Measurements from ENCODE around the gene SYVN1. TPM values are rescaled to one million over a fixed set of nuclear protein-coding genes. Genes with fewer than 3 reads are reported as not detected.

SYVN1 gene
- total RNA-seq, 4 donors from 2014 or later = 19.0 to 38.7 (median 26.0) TPM

- no peaks in the 10 kb centered on the region for H3K9me3 ChIP-seq
- H3K4me3 ChIP-seq = no peak overlapping the region
- TF ChIP-seq CTCF (IDR thresholded peaks at IDR 0.05) (no peak), POLR2A (IDR thresholded peaks at IDR 0.05) (no peak), POLR2AphosphoS5 (IDR thresholded peaks at IDR 0.05) (no peak), EP300 (IDR thresholded peaks at IDR 0.05) (no peak)
- ATAC-seq = no peak
- no peaks in the 10 kb centered on the region for H3K27me3 ChIP-seq
- H3K4me1 ChIP-seq = peaks cover 0 to 36% (median 11%) of the 10 kb centered on the region in 3 donors
- H3K27ac ChIP-seq = no peak overlapping the region
- H3K36me3 ChIP-seq = peaks cover 0 to 73% of the 10 kb centered on the region in 2 donors
- WGBS, 2 donors (ENCODE audit: low coverage in 1 of 2) = 75 to 82% methylated on average over 3 to 6 of the region's 19 CpGs
Measured at GRCh38 chr11:65130631-65131416, 3.5 kb downstream of the SYVN1 start.

GRCh38 chr11:65129649-65130441, 4.5 kb downstream of the SYVN1 start:
- 67% methylated on average over 1 of the region's 13 CpGs; no CpG with 5 or more reads in 1 of the 2 donors for WGBS, 2 donors (ENCODE audit: low coverage in 1 of 2)
- Histone ChIP-seq H3K27me3 (no peaks in the 10 kb centered on the region), H3K9me3 (no peaks in the 10 kb centered on the region), H3K4me3 (no peak overlapping the region), H3K27ac (no peak overlapping the region), H3K4me1 (peaks cover 0 to 29% (median 11%) of the 10 kb centered on the region in 3 donors), H3K36me3 (peaks cover 0 to 83% of the 10 kb centered on the region in 2 donors)
- ATAC-seq = no peak
- no peak for TF ChIP-seq CTCF (IDR thresholded peaks at IDR 0.05)
- no peak for TF ChIP-seq POLR2A (IDR thresholded peaks at IDR 0.05)
- no peak for TF ChIP-seq POLR2AphosphoS5 (IDR thresholded peaks at IDR 0.05)
- TF ChIP-seq EP300 (IDR thresholded peaks at IDR 0.05) = no peak

DNA sequence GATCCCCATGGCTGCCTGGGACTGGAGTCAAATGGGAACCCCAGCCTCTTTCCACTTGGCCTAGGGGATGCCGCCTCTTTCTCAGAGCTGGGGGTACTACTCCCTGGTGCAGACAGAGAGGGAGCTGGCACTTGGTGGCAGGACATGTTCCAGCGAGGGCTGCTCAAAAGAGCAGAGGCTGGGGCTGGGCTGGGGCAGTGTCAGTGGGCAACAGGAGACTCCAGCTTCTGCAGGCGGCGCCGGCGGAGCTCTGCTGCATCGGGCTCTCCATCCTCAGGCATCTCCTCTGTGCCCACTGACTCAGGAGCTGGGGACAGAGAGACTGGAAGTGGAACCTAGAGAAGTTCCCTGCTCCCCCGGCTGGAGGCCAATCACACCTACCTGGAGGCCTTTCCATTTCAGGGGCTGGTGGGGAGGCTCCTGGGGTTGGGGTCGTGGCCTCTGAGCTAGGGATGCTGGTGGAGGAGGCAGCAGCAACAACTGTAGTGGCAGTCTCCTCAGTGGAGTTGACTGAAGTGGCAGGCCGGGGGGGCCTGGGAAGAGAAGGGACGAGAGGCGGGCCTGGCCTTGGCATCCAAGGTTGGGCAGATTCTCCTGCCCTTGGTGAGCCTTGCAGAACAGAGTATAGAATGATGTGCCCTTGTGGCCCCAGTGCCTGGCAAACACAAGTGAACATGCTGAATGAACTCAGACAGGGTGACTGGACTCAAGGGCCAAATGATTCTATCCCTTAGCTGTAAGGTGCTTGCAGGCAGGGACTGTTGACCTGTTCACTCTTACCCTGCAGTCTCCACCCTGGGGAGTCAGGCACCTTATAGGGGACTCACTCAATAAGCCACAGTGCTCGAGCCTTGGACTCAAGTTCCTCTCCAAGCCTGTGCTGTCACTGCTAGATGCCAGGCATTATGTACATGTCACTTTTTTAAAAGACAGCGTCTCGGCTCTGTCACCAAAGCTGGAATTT, 5.9 kb downstream of the SYVN1 start:
- WGBS, 2 donors (ENCODE audit: low coverage in 1 of 2) = 67% methylated on average over 3 of the region's 15 CpGs; no CpG with 5 or more reads in 1 of the 2 donors
- no peak for ATAC-seq

More for the DNA sequence above, 5.9 kb downstream of the SYVN1 start:
- TF ChIP-seq POLR2A (IDR thresholded peaks at IDR 0.05) (no peak), EP300 (IDR thresholded peaks at IDR 0.05) (no peak), POLR2AphosphoS5 (IDR thresholded peaks at IDR 0.05) (no peak), CTCF (IDR thresholded peaks at IDR 0.05) (no peak)
- peaks cover 0 to 93% of the 10 kb centered on the region in 2 donors for H3K36me3 ChIP-seq
- no peaks in the 10 kb centered on the region for H3K27me3 ChIP-seq
- H3K4me3 ChIP-seq = no peak overlapping the region
- H3K4me1 ChIP-seq = peaks cover 0 to 32% (median 9%) of the 10 kb centered on the region in 3 donors
- no peak overlapping the region for H3K27ac ChIP-seq
- no peaks in the 10 kb centered on the region for H3K9me3 ChIP-seq
